GM12872 (cell line): ENCODE data around the gene RNF115.

ENCODE experiments used
- TF ChIP-seq, protein P1 (sequence below): IDR thresholded peaks from 3 replicates; pipeline ENCODE4 v1.5.1; 2011; ENCODE audit warnings: low read depth, mild to moderate bottlenecking, low read length, moderate library complexity; ENCODE audit not compliant: insufficient read depth

RNF115 gene

DNA sequence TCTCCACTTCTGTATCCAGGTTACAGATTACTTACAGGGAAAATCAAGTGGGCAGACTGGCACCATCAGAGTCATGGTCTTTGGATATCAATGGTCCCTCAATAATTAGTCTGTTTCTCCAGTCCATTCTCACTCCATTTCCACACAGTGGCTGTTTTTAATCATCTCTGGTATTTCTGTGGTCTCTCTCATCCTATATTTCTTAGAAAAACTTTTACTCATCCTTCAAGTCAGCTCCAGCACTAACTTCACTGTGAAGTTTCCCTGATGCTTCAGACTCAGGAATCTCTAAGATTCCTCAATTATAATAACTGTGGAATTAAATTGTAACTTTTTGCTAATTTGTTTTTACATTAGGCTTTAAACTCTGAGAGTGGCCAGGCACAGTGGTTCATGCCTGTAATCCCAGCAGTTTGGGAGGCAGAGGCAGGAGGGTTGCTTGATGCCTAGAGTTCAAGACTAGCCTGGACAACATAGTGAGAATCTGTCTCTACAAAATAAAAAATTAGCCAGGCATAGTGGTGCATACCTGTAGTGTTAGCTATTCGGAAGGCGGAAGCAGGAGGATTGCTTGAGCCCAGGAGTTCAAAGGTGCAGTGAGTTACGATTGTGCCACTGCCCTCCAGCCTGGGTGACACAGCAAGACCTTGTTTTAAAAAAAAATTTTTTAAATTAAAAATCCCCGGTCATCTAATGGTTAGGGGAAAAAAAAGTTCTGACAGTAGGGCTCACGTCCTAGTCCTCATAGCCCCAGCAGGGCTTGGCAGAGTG lies 94.0 kb downstream of the RNF115 start:
- TF ChIP-seq, protein P1, sequence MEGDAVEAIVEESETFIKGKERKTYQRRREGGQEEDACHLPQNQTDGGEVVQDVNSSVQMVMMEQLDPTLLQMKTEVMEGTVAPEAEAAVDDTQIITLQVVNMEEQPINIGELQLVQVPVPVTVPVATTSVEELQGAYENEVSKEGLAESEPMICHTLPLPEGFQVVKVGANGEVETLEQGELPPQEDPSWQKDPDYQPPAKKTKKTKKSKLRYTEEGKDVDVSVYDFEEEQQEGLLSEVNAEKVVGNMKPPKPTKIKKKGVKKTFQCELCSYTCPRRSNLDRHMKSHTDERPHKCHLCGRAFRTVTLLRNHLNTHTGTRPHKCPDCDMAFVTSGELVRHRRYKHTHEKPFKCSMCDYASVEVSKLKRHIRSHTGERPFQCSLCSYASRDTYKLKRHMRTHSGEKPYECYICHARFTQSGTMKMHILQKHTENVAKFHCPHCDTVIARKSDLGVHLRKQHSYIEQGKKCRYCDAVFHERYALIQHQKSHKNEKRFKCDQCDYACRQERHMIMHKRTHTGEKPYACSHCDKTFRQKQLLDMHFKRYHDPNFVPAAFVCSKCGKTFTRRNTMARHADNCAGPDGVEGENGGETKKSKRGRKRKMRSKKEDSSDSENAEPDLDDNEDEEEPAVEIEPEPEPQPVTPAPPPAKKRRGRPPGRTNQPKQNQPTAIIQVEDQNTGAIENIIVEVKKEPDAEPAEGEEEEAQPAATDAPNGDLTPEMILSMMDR: no peak

DNA sequence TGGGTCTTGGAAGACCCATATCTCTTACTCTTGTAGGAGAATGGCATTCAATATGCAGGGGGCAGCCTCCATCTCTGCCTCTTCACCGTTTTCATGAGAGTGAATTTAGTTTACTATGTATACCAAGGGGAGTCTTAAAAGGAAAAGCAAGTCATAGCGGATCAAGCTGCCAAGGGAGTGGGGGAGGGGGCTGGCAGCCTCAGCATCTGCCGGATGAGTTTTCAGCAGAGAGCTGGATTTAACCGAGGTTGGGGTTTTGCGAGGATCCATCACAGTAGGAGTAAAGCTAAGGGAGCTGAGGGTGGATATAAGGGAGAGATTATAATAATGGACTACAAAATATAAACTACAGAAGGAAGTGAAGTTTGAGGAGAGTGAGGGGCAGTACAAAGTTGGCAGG lies 94.7 kb downstream of the RNF115 start:
- TF ChIP-seq, protein P1: no peak

DNA sequence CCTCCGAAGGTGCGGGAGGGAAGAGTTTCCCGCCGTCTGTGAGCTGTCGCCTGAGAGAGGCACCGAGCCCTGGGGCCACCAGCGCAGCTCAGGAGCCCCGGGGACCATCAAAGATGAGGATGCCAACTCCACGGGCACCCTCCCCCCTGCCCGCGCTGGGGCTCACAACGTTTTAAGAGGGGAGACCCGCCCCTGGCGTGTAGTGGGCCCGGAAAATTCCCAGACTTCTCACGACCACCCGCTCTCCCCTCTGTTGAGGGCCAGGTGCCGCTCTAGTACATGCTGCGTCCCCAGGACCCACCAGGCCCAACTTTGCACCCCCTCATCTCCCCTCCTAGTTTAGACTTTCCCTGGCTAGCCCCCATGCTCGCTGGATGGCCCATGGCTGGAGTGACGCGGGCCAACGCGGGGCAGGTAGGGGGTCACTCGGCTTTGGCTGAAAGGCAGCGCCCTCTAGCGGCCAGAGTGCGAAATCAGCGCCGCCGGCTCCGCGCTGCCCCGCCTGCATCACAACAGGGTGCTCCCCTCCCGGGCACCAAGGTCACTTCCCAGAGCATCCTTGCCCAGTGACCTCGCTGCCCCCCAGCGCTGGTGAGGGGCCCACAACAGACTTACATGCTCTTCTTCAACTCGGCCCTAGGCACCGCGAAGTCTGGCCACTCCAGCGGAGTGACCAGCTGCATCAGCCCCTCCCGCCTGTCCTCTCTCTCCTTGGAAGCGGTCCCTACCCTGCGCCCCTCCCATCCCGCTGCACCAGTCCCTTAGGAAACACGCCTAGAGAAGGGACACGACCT lies 102.8 kb downstream of the RNF115 start:
- TF ChIP-seq, protein P1: peak; percentile 91

DNA sequence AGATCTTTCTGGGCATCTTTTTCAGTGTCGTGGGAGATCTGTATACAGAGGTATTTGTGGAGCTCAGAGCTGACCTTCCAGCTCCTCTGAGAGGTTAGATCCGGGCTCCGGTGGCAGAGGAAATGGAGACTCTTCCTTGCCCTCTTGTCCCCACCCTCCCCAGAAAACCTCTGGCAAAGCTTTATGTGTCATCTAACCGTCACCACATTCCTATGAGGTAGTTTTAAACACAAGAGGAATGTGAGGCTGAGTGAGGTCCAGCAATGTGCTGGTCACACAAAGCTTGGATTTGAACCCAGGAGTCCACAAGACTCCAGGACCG lies 103.4 kb downstream of the RNF115 start:
- TF ChIP-seq, protein P1: no peak

DNA sequence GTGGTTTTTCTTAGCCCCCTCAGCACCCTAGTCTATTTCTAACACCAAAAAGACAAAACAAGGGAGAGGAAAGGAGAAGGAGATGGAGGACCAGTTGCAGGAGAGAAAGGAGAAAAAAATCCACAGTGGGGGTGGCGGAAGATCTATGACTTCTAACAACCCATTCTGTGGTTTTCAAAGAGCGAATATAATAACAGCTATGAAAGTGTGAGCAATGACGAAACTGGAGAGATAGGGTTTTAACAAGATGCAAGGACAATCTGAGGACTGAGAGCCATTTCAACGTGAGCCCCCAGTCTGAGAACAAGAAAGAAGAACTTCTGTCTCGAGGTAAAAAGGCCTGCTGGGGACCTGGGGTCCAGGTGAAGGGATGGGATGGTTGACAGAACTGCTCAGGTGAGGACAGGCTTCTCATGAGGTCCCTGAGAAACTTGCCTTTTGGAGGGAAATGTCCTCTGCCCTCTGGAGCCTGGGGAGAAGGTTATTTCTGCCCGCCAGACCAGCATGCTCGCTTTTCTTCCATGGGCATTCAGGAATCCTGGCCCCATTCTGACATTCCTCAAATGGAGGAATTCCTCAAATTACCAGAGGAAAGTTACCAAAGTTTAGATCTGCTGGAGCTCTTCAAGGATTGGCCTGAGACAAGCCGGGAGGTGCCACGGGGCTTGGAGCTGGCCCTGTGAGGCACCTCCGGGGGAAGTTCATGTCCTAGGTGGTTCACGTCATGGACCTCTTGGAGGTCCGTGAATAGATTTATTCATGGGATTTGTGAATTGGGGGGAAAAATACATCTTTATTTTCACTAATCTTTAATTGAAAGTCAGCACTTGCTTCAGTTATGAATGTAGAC lies 104.4 kb downstream of the RNF115 start, which contains the start of gene CD160:
TSS of gene CD160 (plus strand) at position 270 of the 850 bp plus-strand sequence. CDS start 8,829 bp downstream, outside the sequence.
- TF ChIP-seq, protein P1: no peak

DNA sequence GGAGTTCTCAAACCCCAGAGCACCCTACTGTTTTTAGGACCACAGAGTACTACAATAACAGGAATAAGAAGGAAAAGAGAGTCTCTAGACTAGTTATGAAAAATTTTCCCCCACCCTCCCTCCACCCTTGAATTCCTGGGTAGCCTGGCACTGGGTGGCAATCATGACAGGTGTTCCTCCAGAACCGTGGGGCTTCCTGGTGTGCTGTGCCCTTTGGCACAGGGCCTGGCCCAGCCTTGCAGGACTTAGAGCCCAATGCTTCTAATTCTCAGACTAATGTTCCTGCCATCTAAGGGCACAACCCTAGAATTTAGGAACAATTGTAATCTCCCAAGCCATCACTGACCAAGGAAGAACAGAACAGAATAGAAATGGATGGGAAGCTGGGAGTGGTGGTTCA lies 106.1 kb downstream of the RNF115 start:
- TF ChIP-seq, protein P1: no peak

DNA sequence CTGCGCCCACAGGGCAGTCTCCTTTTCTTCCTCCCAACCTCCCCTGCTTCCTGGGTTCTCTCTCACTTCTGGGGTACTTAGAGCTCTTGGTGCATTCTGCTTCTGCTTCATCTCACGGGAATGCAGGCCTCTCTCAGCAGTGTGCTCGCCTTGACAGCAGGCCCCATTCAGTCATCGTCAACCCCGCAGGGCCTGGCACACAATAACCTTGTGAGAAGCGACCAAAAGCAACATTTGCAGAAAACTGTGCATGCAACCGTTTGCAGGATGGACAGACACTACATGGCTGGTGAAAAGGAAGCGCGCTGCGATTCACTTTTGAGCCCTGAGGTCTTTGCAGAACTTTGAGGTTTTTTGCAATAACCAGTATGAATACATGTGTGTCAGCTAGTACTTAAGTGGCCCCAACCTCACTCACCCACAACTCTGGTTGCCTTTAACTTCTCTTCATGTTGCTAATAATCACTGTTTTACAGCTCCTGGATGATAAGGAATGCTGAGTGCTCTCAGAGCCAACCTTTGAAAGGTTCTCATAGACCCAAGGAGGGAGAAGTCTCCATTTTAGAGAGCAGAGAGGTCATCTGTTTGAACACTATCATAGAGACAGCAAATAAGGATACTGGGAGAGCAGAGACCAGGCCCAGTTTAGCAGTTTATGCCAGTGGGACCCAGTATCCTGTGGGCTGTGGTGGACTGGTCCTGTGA lies 107.1 kb downstream of the RNF115 start:
- TF ChIP-seq, protein P1: no peak
